ENCODE results near the gene FURIN.

DNA sequence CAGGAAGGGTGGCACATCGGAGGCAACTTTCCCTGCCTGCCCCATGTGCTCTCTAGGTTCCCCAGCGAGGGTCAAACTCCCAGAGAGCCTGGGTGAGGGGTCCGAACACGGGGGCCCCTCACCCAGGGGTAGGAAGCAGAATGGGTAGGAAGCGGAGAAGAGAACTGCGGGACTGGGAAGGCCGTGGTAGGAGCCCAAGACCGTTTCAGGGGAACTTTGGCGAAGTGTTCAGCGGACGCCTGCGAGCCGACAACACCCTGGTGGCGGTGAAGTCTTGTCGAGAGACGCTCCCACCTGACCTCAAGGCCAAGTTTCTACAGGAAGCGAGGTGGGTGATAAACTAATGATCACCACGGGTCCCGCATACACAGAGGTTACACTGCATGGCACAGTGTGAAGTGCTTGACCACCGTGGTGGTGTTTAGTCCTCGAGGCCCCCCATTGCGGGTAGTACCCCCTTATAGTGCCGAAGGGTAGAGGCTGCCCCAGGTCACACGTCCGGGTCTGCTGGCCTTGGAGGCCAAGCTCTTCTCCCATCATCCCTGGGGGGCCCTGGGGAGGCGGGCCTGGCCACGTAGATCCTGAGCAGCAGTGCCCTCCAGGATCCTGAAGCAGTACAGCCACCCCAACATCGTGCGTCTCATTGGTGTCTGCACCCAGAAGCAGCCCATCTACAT is 24.2 kb downstream of the FURIN start:
- TF ChIP-seq BHLHE40 (IDR thresholded peaks at IDR 0.05; ENCODE audit: borderline replicate concordance) = no peak
- TF ChIP-seq ARNT (IDR thresholded peaks at IDR 0.05) = no peak
- TF ChIP-seq, protein P1, sequence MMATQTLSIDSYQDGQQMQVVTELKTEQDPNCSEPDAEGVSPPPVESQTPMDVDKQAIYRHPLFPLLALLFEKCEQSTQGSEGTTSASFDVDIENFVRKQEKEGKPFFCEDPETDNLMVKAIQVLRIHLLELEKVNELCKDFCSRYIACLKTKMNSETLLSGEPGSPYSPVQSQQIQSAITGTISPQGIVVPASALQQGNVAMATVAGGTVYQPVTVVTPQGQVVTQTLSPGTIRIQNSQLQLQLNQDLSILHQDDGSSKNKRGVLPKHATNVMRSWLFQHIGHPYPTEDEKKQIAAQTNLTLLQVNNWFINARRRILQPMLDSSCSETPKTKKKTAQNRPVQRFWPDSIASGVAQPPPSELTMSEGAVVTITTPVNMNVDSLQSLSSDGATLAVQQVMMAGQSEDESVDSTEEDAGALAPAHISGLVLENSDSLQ (IDR thresholded peaks at IDR 0.05) = no peak
- TF ChIP-seq FOXA1 (IDR thresholded peaks at IDR 0.05) = no peak
- TF ChIP-seq SUZ12 (IDR thresholded peaks at IDR 0.05) = no peak
- TF ChIP-seq SP1 (IDR thresholded peaks at IDR 0.05) = no peak
- TF ChIP-seq HDGF (IDR thresholded peaks at IDR 0.05; ENCODE audit: borderline replicate concordance) = no peak
- TF ChIP-seq FOXK2 (IDR thresholded peaks at IDR 0.05) = no peak
- no peak for TF ChIP-seq FOXM1 (IDR thresholded peaks at IDR 0.05; ENCODE audit: borderline replicate concordance)
- TF ChIP-seq TARDBP (IDR thresholded peaks at IDR 0.05) = no peak
